Endothelial cell of umbilical vein (primary cell): ENCODE data around the gene SDK2. TPM values are rescaled to one million over a fixed set of nuclear protein-coding genes. Genes with fewer than 3 reads are reported as not detected.

Source experiments
- BruUV-seq: library from RNA; stranded (reverse); fragments of 400-500 nt; replicated peaks from 2 replicates; lab custom pipeline; 2021; lab: Mats Ljungman, UMichigan
- CTCF ChIA-PET: fragments of 300-600, 350-600 bp; sonication (Branson Sonifier 250); formaldehyde crosslinking; loops from one replicate; lab custom pipeline; 2021; ENCODE audit warnings: antibody characterized with exemption, inconsistent platforms; lab: Charles Lee
- POLR2A ChIA-PET: fragments of 300-600, 350-600 bp; sonication (Branson Sonifier 250); formaldehyde crosslinking; loops from one replicate; lab custom pipeline; 2021; ENCODE audit warnings: antibody characterized with exemption, inconsistent platforms; lab: Charles Lee
- DNase-seq: peaks from one replicate; pipeline ENCODE4 v3.0.0-alpha.2; 2011; ENCODE audit warnings: low read depth, low spot score
- FAIRE-seq: peaks from 2 replicates; lab custom pipeline; 2011; peaks lifted over from hg19 to GRCh38; lab: Jason Lieb, UNC
- H2AFZ ChIP-seq: 2 replicates; pipeline ENCODE4 v1.6.0; 2012; ENCODE audit warnings: low read depth, low read length, control low read depth, inconsistent platforms
- H3K27ac ChIP-seq: 2 replicates; pipeline ENCODE4 v1.5.1; 2011; ENCODE audit warnings: low read depth, mild to moderate bottlenecking, control low read depth, low read length, moderate library complexity; ENCODE audit not compliant: insufficient read depth
- H3K27me3 ChIP-seq, 2 experiments: 2 replicates each; pipeline versions ENCODE4 v1.6.0 to v1.6.1; 2011; ENCODE audit warnings: low read length in 2 of 2, mixed read lengths in 1 of 2; ENCODE audit not compliant: control insufficient read depth in 2 of 2, insufficient read depth in 2 of 2
- H3K36me3 ChIP-seq, 2 experiments: 2 replicates in 1 of 2; 3 replicates in 1 of 2; pipeline ENCODE4 v1.5.1; 2011; ENCODE audit warnings: low read length in 2 of 2, mild to moderate bottlenecking in 1 of 2, moderate library complexity in 1 of 2; ENCODE audit not compliant: control insufficient read depth in 2 of 2, insufficient read depth in 2 of 2; ENCODE audit errors: extremely low read depth in 1 of 2
- H3K4me1 ChIP-seq: 3 replicates; pipeline ENCODE4 v1.5.1; 2011; ENCODE audit warnings: mild to moderate bottlenecking, low read length; ENCODE audit not compliant: control insufficient read depth, insufficient read depth; ENCODE audit errors: extremely low read depth
- H3K4me2 ChIP-seq: 2 replicates; pipeline ENCODE4 v1.6.1; 2011; ENCODE audit warnings: low read length, control low read depth, mixed read lengths; ENCODE audit not compliant: insufficient read depth
- H3K4me3 ChIP-seq, 3 experiments: fragments of 200-600 bp in 1 of 3; sonication (generic), shearing (Covaris generic) in 1 of 3; replicated peaks in 1 of 3; 2 replicates each; pipeline ENCODE4 v1.5.1; 2011 to 2016; ENCODE audit warnings: control low read depth in 3 of 3, low read length in 3 of 3, mild to moderate bottlenecking in 2 of 3, inconsistent platforms in 1 of 3, low read depth in 1 of 3, moderate library complexity in 1 of 3; ENCODE audit not compliant: insufficient read depth in 1 of 3
- H3K79me2 ChIP-seq: 2 replicates; pipeline ENCODE4 v1.6.0; 2012; ENCODE audit warnings: low read length, inconsistent platforms; ENCODE audit not compliant: control insufficient read depth, insufficient read depth
- H3K9ac ChIP-seq: replicated peaks from 2 replicates; pipeline ENCODE3; 2011; ENCODE audit warnings: low read length, control low read depth; ENCODE audit not compliant: insufficient read depth; ENCODE audit errors: extremely low read depth
- H3K9me1 ChIP-seq: replicated peaks from 3 replicates; pipeline ENCODE4 v1.6.0; 2011; ENCODE audit warnings: mild to moderate bottlenecking, low read length; ENCODE audit not compliant: control insufficient read depth, insufficient read depth; ENCODE audit errors: extremely low read depth
- H3K9me3 ChIP-seq: replicated peaks from 2 replicates; pipeline ENCODE4 v1.5.1; 2012; ENCODE audit warnings: low read length, inconsistent platforms; ENCODE audit not compliant: control insufficient read depth, insufficient read depth
- H4K20me1 ChIP-seq: replicated peaks from 2 replicates; pipeline ENCODE3; 2011; ENCODE audit warnings: mild to moderate bottlenecking, low read length; ENCODE audit not compliant: control insufficient read depth, insufficient read depth; ENCODE audit errors: extremely low read depth
- EZH2 ChIP-seq: IDR thresholded peaks from 2 replicates; pipeline ENCODE4 v1.6.1; 2012; ENCODE audit warnings: borderline replicate concordance, low read depth, mild to moderate bottlenecking, moderate library complexity, low read length, inconsistent platforms; ENCODE audit not compliant: severe bottlenecking
- FOS ChIP-seq: IDR thresholded peaks from 2 replicates; pipeline ENCODE4 v1.6.1; 2011; ENCODE audit warnings: mild to moderate bottlenecking, low read length, moderate library complexity, borderline replicate concordance; ENCODE audit not compliant: insufficient read depth
- GATA2 ChIP-seq: IDR thresholded peaks from 2 replicates; pipeline ENCODE4 v1.7.0; 2011; ENCODE audit warnings: low read depth, mild to moderate bottlenecking, moderate library complexity, mixed read lengths, low read length; ENCODE audit not compliant: insufficient read length, insufficient read depth
- JUN ChIP-seq: IDR thresholded peaks from 2 replicates; pipeline ENCODE4 v1.6.1; 2011; ENCODE audit warnings: borderline replicate concordance, low read depth; ENCODE audit not compliant: insufficient read length, insufficient read depth
- MAX ChIP-seq: IDR thresholded peaks from 2 replicates; pipeline ENCODE4 v1.6.1; 2011; ENCODE audit not compliant: insufficient read depth, insufficient read length
- MYC ChIP-seq: IDR thresholded peaks from one replicate; pipeline ENCODE4 v1.6.1; 2011; ENCODE audit warnings: mild to moderate bottlenecking, low read depth, low read length
- POLR2A ChIP-seq: IDR thresholded peaks from 2 replicates; pipeline ENCODE4 v1.6.1; 2012; ENCODE audit warnings: low read depth, mild to moderate bottlenecking, control low read depth, low read length
- POLR2AphosphoS5 ChIP-seq: IDR thresholded peaks from 2 replicates; pipeline ENCODE4 v1.6.1; 2012; ENCODE audit warnings: low read depth, mild to moderate bottlenecking, control low read depth, low read length, moderate library complexity; ENCODE audit not compliant: insufficient read depth
- dilution Hi-C: fragments of 300-500 bp; cut with MboI; formaldehyde crosslinking; loops from one replicate; pipeline ENCODE4 v1.15.0; 2019; ENCODE audit warnings: low sequenced_read_pairs; ENCODE audit not compliant: extremely low pct_ligation_motif_present
- intact Hi-C: fragments of 100-400 bp; cut with micrococcal nuclease; formaldehyde crosslinking; loops from one replicate; pipeline ENCODE4 v1.10.0; 2022
- polyA plus RNA-seq, 4 experiments: library from polyadenylated mRNA; depleted of rRNA in 3 of 4; stranded (reverse) in 3 of 4; unstranded in 1 of 4; fragments of >200 nt; gene quantifications; 2 replicates each; pipeline versions ENCODE4 v1.2.1 to v1.2.3, GENCODE V29; 2011 to 2012; ENCODE audit warnings: missing spikeins in 1 of 4
- total RNA-seq: library from RNA; stranded (reverse); gene quantifications from 2 replicates; pipeline ENCODE4 v1.2.3, GENCODE V29; 2021
- TF ChIP-seq, protein P1 (sequence below), 2 donors: IDR thresholded peaks; 1 replicate in 1 of 2; 2 replicates in 1 of 2; pipeline ENCODE4 v1.5.1; 2011; ENCODE audit warnings: low read length in 2 of 2, mild to moderate bottlenecking in 2 of 2, moderate library complexity in 2 of 2, control low read depth in 1 of 2, inconsistent platforms in 1 of 2, low read depth in 1 of 2; ENCODE audit not compliant: insufficient read depth in 1 of 2; ENCODE audit errors: extremely low read depth in 1 of 2

SDK2 gene
- total and polyA plus RNA-seq, 2 donors (not counting 3 experiments of a cell fraction or from before 2014, with no cell fraction given): not detected

DNA sequence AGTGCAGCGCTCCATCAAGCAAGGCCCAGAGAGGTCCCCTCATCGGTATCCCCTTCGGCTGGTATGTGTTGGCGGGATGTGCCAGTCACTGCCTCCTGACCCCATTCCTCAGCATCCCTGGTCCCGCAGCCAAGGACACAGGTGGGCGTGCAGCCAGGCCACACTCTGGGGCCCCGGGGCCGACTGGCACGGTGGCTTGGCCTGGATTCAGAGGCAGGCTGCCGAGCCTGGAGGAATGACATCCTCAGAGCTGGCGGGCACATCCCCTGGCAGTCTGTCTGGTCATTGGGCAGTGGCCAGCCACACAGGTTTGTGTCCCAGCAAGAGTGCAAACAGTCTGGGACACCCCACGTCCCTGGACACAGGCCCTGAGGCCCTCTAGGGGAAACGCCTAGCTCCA lies 111.1 kb downstream of the SDK2 start:
- POLR2A ChIA-PET: no interaction called here
- Histone ChIP-seq H3K79me2 (no peaks in the 10 kb centered on the region), H2AFZ (no peak overlapping the region), H3K9ac (no peak overlapping the region), H3K9me1 (no peaks in the 10 kb centered on the region), H3K4me1 (no peaks in the 10 kb centered on the region), H3K9me3 (no peaks in the 10 kb centered on the region), H4K20me1 (no peaks in the 10 kb centered on the region), H3K27me3 (no peaks in the 10 kb centered on the region), H3K36me3 (no peaks in the 10 kb centered on the region), H3K4me2 (no peak overlapping the region), H3K27ac (no peak overlapping the region), H3K4me3 (no peak overlapping the region)
- BruUV-seq: no TSS peak
- TF ChIP-seq MYC: no peak
- TF ChIP-seq GATA2: no peak
- TF ChIP-seq MAX: no peak
- no peak for TF ChIP-seq POLR2A
- no peak for TF ChIP-seq FOS
- TF ChIP-seq EZH2: no peak
- TF ChIP-seq, protein P1, sequence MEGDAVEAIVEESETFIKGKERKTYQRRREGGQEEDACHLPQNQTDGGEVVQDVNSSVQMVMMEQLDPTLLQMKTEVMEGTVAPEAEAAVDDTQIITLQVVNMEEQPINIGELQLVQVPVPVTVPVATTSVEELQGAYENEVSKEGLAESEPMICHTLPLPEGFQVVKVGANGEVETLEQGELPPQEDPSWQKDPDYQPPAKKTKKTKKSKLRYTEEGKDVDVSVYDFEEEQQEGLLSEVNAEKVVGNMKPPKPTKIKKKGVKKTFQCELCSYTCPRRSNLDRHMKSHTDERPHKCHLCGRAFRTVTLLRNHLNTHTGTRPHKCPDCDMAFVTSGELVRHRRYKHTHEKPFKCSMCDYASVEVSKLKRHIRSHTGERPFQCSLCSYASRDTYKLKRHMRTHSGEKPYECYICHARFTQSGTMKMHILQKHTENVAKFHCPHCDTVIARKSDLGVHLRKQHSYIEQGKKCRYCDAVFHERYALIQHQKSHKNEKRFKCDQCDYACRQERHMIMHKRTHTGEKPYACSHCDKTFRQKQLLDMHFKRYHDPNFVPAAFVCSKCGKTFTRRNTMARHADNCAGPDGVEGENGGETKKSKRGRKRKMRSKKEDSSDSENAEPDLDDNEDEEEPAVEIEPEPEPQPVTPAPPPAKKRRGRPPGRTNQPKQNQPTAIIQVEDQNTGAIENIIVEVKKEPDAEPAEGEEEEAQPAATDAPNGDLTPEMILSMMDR (IDR thresholded peaks at IDR 0.05; ENCODE audit: extremely low read depth in 1 of 2, insufficient read depth in 1 of 2, low read depth in 1 of 2, low read length in 2 of 2): no peak
- no peak for TF ChIP-seq POLR2AphosphoS5
- TF ChIP-seq JUN: no peak
- CTCF ChIA-PET: no interaction called here
- no peak for DNase-seq
- FAIRE-seq: no peak
- intact Hi-C loops: no loop called here
- dilution Hi-C loops: no loop called here
